NCI-H1694 (cell line): ENCODE results near the gene PCSK5.
"Not testable (repeated sequence)": the region's sequence is repeated elsewhere in the genome, so short reads cannot be mapped to it uniquely, and the experiment has no call there.

Experiments
- DNase-seq: peaks from one replicate; lab custom pipeline; 2025; lab: John Stamatoyannopoulos, UW

The PCSK5 gene

GRCh38 chr9:76007935-76008334 lies 117.5 kb downstream of the PCSK5 start:
- no peak for DNase-seq

- no peak for DNase-seq
Observed at GRCh38 chr9:76013809-76014208, 123.3 kb downstream of the PCSK5 start.

GRCh38 chr9:76018235-76018634 lies 127.8 kb downstream of the PCSK5 start:
- no peak for DNase-seq

GRCh38 chr9:76018761-76019160 lies 128.3 kb downstream of the PCSK5 start:
- no peak for DNase-seq

DNA sequence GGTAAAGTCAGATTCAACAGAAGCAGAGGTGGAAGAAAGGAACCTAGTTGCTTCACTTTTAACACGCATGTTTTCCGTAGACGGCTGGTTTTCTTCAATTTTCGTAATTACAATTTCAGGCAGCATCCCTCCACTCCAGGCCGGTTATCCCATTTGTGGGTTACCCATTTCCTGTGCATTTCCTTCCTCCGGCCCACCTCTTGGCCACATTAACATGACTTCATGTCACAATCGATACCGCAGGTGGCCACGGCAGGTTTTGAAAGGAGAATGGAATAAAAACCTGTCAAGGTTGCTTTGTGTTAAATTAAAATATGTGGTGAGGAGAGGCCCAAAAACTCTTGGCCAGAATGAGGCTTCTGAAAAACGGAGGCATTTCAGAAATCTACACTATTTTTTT lies 130.2 kb downstream of the PCSK5 start:
- DNase-seq, result no peak

- DNase-seq, result no peak
Observed at GRCh38 chr9:76022317-76022716, 131.8 kb downstream of the PCSK5 start.

- no peak for DNase-seq
Observed at GRCh38 chr9:76023715-76024195, 133.3 kb downstream of the PCSK5 start.

GRCh38 chr9:76025286-76025685 lies 134.8 kb downstream of the PCSK5 start:
- no peak for DNase-seq

GRCh38 chr9:76026796-76027195 lies 136.3 kb downstream of the PCSK5 start:
- DNase-seq, result no peak

DNA sequence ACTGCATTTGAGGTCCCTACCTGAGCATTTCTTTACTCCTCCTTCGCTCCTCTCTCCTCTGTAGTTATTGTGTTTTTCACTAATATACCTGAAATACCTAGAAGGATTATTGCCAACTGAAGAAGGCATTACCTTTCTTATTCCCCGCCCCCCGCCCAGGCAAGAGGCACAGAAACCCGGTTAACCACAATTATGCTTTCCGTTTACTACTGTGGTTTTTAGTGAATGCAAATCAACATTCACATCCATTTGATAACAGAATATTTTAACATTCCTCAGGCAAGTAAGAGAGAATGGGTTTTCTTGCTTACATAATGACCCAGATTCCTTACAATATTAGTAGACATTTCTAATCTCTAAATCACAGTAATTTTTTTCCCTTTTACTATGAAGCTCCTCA lies 136.9 kb downstream of the PCSK5 start:
- DNase-seq, result no peak

DNA sequence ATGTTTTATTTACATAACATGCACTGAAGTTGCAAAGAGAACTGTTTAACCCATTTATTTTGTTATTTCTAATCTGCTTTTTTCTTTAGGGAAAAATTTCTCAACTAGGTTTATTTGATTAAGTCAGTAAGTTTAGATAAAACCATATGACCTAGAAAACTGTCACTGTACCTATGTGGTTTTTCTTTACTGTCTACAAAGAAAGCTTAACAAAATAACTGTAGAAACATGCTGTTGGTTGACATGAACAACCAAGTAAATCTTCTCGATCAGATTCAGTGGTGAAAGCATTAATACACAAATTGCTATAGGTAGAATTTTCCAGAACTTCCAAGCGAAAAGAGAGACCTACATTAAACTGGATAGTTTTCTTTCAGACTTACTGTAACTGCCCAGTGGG lies 137.4 kb downstream of the PCSK5 start:
- no peak for DNase-seq

- no peak for DNase-seq
Observed at GRCh38 chr9:76032038-76032796, 141.7 kb downstream of the PCSK5 start.

- DNase-seq, result no peak
Observed at GRCh38 chr9:76032797-76033373, 142.4 kb downstream of the PCSK5 start.

DNA sequence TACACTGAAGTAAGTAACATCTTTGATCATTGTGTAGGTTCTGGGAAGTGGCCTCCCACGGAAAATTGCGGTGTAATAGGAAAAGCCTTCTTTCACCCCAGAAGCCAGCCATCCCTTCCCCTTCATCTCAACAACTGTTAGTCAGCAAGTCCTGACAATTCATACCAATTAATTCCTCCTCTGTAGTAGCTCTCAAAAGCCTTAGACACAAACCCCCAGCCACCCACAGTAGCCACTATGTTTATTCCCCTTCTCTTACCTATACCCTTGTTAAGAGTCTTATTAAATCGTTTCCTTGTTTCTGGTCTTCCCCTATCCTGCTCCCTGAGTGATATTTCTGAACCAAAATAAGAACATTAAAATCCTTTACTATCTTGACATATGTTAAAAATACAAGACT lies 143.6 kb downstream of the PCSK5 start:
- no peak for DNase-seq

DNA sequence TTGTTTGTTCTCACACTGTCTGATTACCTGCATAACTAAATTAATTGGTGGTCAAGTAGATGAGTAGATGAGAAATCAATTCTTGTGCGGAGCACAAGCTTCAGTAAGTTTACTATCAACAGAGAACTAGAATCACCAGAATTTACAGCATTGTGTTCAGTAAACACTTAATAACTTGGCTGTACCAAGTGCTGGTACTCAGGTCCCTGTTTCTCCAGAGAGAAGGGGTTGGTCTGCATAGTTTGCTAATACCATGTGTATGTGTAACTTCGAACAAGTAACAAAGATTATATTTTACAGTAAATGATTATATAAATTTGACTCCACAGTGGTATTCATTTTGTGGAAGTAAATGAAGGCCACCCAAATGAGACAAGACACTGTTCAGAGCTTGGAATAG lies 146.3 kb downstream of the PCSK5 start:
- no peak for DNase-seq

DNA sequence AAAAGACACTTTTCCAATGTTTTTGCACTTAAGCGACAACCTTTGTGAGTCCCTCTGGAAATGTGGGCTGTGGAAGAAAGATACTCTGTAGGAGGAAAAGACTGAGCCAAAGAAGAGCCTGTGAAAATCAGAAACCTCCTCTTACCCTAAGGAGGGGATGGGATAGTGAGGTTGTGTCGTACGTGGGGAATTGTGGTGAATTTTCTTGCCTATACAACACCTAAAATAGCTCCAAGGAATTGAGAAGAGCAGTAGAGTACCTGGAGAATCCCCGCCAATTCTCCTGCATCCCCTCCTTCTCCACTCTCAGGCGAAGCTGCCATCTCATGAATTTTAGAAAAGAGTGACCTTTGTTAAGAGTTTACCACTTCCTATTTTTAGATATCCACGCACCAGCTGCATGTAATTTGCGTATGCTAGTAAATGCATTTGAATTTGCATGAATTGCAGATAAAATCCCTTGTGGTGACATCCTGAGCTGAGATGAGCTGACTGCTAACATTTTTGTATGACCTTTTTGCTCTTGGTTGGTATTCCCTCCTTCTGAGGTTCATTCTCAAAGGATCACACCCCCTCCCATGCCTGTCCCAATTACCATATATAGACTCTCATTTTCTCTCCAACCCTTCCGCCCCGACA lies 147.2 kb downstream of the PCSK5 start:
- DNase-seq, result no peak

DNA sequence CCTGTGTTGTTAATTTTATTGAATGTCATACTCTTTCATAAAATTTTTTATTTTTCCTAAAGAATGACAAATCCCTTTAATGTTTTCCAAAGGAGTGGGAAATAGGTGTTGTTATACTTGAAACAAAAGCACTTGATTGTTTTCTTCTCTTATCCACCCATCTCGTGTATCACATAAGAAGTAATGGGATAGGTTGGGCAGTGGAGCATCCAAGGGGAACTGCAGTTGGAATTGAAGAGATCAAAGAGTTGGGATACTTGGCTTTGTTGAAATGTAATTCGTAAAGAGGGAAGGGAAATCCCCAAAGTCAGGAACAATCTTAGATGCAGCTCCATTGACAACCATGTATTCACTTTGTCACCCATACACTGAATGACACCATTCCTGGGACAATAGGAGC lies 148.0 kb downstream of the PCSK5 start:
- no peak for DNase-seq

DNA sequence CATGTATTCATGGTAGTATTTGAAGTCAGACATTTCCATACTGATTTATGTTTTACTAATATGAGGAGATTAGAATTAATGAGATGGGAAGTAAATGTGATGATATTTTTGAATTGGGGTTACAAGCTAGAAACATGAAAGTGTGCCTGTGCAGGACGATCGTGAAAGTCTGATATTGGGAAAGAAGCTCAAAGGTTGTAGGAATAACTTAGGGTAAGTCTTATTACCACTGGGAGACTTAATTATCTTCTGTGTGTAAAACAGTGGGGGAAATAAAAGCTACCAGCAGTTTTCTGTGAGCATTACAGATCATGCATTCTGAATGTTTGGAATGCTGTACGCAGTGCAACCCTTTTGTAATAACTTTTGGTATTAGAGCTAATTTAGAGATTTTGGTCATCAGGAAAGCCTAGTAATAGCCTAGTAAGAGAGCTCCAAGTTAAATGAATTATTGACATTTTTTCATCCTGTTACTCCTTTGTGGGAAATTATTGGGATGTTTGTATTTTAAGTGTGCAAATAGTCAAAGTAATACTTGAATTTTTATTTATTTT lies 153.9 kb downstream of the PCSK5 start:
- no peak for DNase-seq

GRCh38 chr9:76045221-76045620 lies 154.7 kb downstream of the PCSK5 start:
- DNase-seq, result no peak

- no peak for DNase-seq
Observed at GRCh38 chr9:76049341-76049740, 158.9 kb downstream of the PCSK5 start.

DNA sequence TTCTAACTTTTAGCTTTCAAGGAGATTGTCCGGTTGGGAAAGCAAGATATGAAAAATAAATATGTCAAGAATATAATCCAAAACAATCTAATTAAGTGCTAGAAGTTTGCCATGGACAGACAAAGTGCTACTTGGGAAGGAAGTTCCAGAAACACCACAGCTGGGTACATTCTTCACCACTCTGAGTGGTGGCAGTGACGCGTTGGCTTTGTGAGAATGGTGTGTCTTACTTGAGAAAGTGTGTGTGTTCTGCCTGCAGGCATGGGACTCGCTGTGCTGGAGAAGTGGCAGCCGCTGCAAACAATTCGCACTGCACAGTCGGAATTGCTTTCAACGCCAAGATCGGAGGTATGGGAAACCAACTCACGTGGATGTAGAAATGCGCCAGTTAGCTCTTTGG lies 177.2 kb downstream of the PCSK5 start:
- no peak for DNase-seq

- DNase-seq, result no peak
Observed at GRCh38 chr9:76077537-76077936, 187.1 kb downstream of the PCSK5 start.

DNA sequence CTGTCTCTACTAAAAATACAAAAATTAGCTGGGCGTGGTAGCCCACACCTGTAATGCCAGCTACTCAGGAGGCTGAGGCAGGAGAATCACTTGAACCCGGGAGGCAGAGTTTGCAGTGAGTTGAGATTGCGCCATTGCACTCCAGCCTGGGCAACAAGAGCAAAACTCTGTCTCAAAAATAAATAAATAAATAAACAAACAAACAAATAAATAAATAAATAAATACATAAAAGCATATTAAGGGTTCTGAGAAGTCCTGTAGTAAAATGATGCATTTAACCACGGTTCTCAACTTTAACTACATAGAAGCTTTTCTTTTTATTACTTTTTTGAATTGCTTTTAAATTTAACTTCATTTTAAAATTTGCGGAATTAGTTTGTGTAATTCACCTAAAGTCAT lies 190.8 kb downstream of the PCSK5 start:
- DNase-seq, result not testable (repeated sequence)
